Measurements from ENCODE around the gene ASIC3.

GRCh38 chr7:151101621-151102396, 53.5 kb downstream of the ASIC3 start:
- TF ChIP-seq CTCF (IDR thresholded peaks at IDR 0.05; ENCODE audit: low read length), result no peak
- no peak for TF ChIP-seq EZH2 (optimal IDR thresholded peaks at IDR 0.05; ENCODE audit: low read depth, low read length)
- no peak for TF ChIP-seq EZH2phosphoT487 (IDR thresholded peaks at IDR 0.05; ENCODE audit: low read length)

Measured in MM.1S (cell line).